Measurements from ENCODE around the gene ALDH1A1.

ALDH1A1 gene

GRCh38 chr9:72905514-72906480 is 47.1 kb downstream of the ALDH1A1 start:
- Histone ChIP-seq H3K9me3 (replicated peaks; ENCODE audit: insufficient read depth, low read length) (no peaks in the 10 kb centered on the region), H3K4me1 (ENCODE audit: low read length) (0 out of 2 replicates have a peak, but pooled peaks cover 5% of the 10 kb centered on the region), H3K27me3 (replicated peaks; ENCODE audit: insufficient read depth, low read length) (no peaks in the 10 kb centered on the region), H3K4me3 (ENCODE audit: low read length) (no peak overlapping the region), H3K9me2 (replicated peaks; ENCODE audit: insufficient read depth, low read length) (no peaks in the 10 kb centered on the region), H3K4me2 (ENCODE audit: low read depth, low read length) (no peak overlapping the region), H3K36me3 (replicated peaks; ENCODE audit: insufficient read depth, low read length) (no peaks in the 10 kb centered on the region), H3F3A (ENCODE audit: insufficient read depth, low read length) (no peaks in the 10 kb centered on the region), H3K79me2 (ENCODE audit: low read length) (no peaks in the 10 kb centered on the region), H3K9ac (ENCODE audit: low read length) (no peak overlapping the region), H2AFZ (ENCODE audit: low read length) (no peak overlapping the region), H4K20me1 (ENCODE audit: insufficient read depth, low read length) (no peaks in the 10 kb centered on the region), H3K27ac (ENCODE audit: low read length) (no peak overlapping the region)
- DNase-seq = no peak
- TF ChIP-seq CTCF (IDR thresholded peaks at IDR 0.05; ENCODE audit: low read length) (no peak), EZH2 (optimal IDR thresholded peaks at IDR 0.05; ENCODE audit: low read depth, low read length) (no peak), EZH2phosphoT487 (IDR thresholded peaks at IDR 0.05; ENCODE audit: low read length) (no peak)

DNA sequence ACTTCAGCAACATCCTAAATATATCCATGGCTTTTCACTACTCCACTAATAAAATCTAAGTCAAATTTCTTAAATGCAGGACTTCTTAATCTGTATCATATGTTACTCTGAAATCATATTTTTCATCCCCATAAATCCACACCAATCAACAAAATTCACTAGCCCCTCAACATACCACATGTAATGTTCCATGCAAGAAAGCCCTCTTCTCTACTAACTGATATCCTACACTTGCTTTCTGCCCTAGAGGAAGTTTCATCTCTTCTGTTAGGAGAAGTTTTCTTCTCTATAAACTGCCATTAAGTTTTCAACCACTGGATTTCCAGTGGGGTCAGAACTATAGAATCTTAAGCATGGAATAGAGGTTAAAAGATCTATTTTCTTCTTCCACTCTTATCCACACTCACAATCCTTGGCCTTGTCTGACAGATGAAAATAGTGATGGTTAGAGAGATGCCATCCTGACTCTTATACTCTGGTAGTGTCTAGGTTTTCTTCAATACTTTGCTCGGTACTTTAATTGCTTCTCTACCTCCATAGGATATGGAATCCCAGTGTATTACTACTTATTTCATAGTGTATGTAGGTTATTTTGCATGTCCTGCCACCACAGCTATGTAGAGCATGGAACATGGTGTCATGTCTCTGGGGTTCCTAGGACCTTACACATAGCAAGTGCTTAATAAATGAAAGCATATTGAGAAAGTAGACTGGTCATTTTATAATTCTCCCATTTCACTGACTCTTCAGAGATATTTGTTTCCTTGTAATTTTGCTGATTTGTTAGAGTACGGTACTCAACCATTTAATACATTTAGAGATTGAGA is 48.4 kb downstream of the ALDH1A1 start:
- TF ChIP-seq EZH2phosphoT487 (IDR thresholded peaks at IDR 0.05; ENCODE audit: low read length) = no peak
- Histone ChIP-seq H3K79me2 (ENCODE audit: low read length) (no peaks in the 10 kb centered on the region), H3K9me2 (replicated peaks; ENCODE audit: insufficient read depth, low read length) (no peaks in the 10 kb centered on the region)

GRCh38 chr9:72903103-72903502 is 49.8 kb downstream of the ALDH1A1 start:
- H3F3A ChIP-seq (ENCODE audit: insufficient read depth, low read length) = no peaks in the 10 kb centered on the region
- no peak overlapping the region for H3K4me3 ChIP-seq (ENCODE audit: low read length)
- no peak for DNase-seq
- H3K9me2 ChIP-seq (replicated peaks; ENCODE audit: insufficient read depth, low read length) = no peaks in the 10 kb centered on the region
- no peak overlapping the region for H3K4me2 ChIP-seq (ENCODE audit: low read depth, low read length)
- H3K4me1 ChIP-seq (ENCODE audit: low read length) = 0 out of 2 replicates have a peak, but pooled peaks cover 5% of the 10 kb centered on the region
- no peak overlapping the region for H2AFZ ChIP-seq (ENCODE audit: low read length)
- TF ChIP-seq CTCF (IDR thresholded peaks at IDR 0.05; ENCODE audit: low read length) = no peak
- no peak for TF ChIP-seq EZH2phosphoT487 (IDR thresholded peaks at IDR 0.05; ENCODE audit: low read length)
- TF ChIP-seq EZH2 (optimal IDR thresholded peaks at IDR 0.05; ENCODE audit: low read depth, low read length) = no peak
- no peaks in the 10 kb centered on the region for H4K20me1 ChIP-seq (ENCODE audit: insufficient read depth, low read length)
- no peaks in the 10 kb centered on the region for H3K27me3 ChIP-seq (replicated peaks; ENCODE audit: insufficient read depth, low read length)
- no peaks in the 10 kb centered on the region for H3K9me3 ChIP-seq (replicated peaks; ENCODE audit: insufficient read depth, low read length)
- H3K27ac ChIP-seq (ENCODE audit: low read length) = no peak overlapping the region
- H3K36me3 ChIP-seq (replicated peaks; ENCODE audit: insufficient read depth, low read length) = no peaks in the 10 kb centered on the region
- no peak overlapping the region for H3K9ac ChIP-seq (ENCODE audit: low read length)
- H3K79me2 ChIP-seq (ENCODE audit: low read length) = no peaks in the 10 kb centered on the region

More for the DNA sequence above, 48.4 kb downstream of the ALDH1A1 start:
- no peaks in the 10 kb centered on the region for H3K27me3 ChIP-seq (replicated peaks; ENCODE audit: insufficient read depth, low read length)
- no peak overlapping the region for H3K9ac ChIP-seq (ENCODE audit: low read length)
- H3K4me3 ChIP-seq (ENCODE audit: low read length) = no peak overlapping the region
- H3K27ac ChIP-seq (ENCODE audit: low read length) = no peak overlapping the region
- no peak for DNase-seq
- no peaks in the 10 kb centered on the region for H3K9me3 ChIP-seq (replicated peaks; ENCODE audit: insufficient read depth, low read length)
- H3K4me2 ChIP-seq (ENCODE audit: low read depth, low read length) = no peak overlapping the region
- no peaks in the 10 kb centered on the region for H3K36me3 ChIP-seq (replicated peaks; ENCODE audit: insufficient read depth, low read length)
- H2AFZ ChIP-seq (ENCODE audit: low read length) = no peak overlapping the region
- 0 out of 2 replicates have a peak, but pooled peaks cover 5% of the 10 kb centered on the region for H3K4me1 ChIP-seq (ENCODE audit: low read length)
- no peaks in the 10 kb centered on the region for H3F3A ChIP-seq (ENCODE audit: insufficient read depth, low read length)
- no peaks in the 10 kb centered on the region for H4K20me1 ChIP-seq (ENCODE audit: insufficient read depth, low read length)
